Pancreas (tissue), 10 donors: Measurements from ENCODE around the gene PKM. TPM values are rescaled to one million over a fixed set of nuclear protein-coding genes. Genes with fewer than 3 reads are reported as not detected.
A peak's percentile ranks its signal among the peaks of the same experiment; 100 is the strongest.

Experiments
- ATAC-seq, 4 donors: fragments of 200-7000 bp; cut with Tn5 transposase; one replicate each; pipeline versions ENCODE4 v1.8.0 to v1.9.1; 2020; ENCODE audit warnings: mild to moderate bottlenecking in 4 of 4, moderate library complexity in 4 of 4
- DNase-seq, 6 donors: peaks; one replicate each; pipeline ENCODE4 v3.0.0-alpha.2; 2020
- FAIRE-seq: peaks from 2 replicates; lab custom pipeline; 2012; peaks lifted over from hg19 to GRCh38; lab: Jason Lieb, UNC
- H3K27ac ChIP-seq, 4 donors: fragments of 200-600 bp; sonication (generic); 1 replicate in 3 of 4; 2 replicates in 1 of 4; pipeline versions ENCODE4 v1.5.0 to v1.8.0; 2020
- H3K27me3 ChIP-seq, 4 donors: fragments of 200-600 bp; one replicate each; pipeline ENCODE4 v1.8.0; 2021
- H3K36me3 ChIP-seq, 3 donors: fragments of 200-600 bp; sonication (generic) in 1 of 3; one replicate each; pipeline versions ENCODE4 v1.5.0 to v1.8.0; 2020 to 2021
- H3K4me1 ChIP-seq, 3 donors: fragments of 200-600 bp; one replicate each; pipeline ENCODE4 v1.8.0; 2021
- H3K4me3 ChIP-seq, 4 donors: fragments of 200-600 bp; sonication (generic) in 2 of 4; one replicate each; pipeline versions ENCODE4 v1.5.0 to v1.8.0; 2020 to 2021
- H3K9me3 ChIP-seq, 4 donors: fragments of 200-600 bp; one replicate each; pipeline ENCODE4 v1.8.0; 2021
- CTCF ChIP-seq, 4 donors: fragments of 200-600 bp; sonication (generic) in 3 of 4; IDR thresholded peaks; one replicate each; pipeline versions ENCODE4 v1.5.0 to v1.8.0; 2021; ENCODE audit warnings: antibody characterized with exemption in 4 of 4
- WGBS, 2 donors: extraction: QIAGEN DNeasy Blood & Tissue Kit; methylation state at CpG; one replicate each; pipeline ENCODE4 v1.1.7; 2013; 5-methylcytosine and 5-hydroxymethylcytosine counted together
- intact Hi-C, 3 donors: fragments of 100-400 bp; cut with DNase I; formaldehyde crosslinking; loops; one replicate each; pipeline versions ENCODE4 v1.11.1 to v1.14.2; 2022
- polyA plus RNA-seq, 2 donors: library from polyadenylated mRNA; stranded (reverse); fragments of 200-250 nt; gene quantifications; one replicate each; pipeline ENCODE4 v1.2.3, GENCODE V29; 2013
- total RNA-seq, 6 donors: library from RNA; stranded (reverse); fragmentation: NEBNext Ultra II Directional in 4 of 6; extraction: Animal tissue kit (Norgen Biotek cat#: 25700) in 4 of 6; gene quantifications; one replicate each; pipeline versions ENCODE4 v1.2.1 to v1.2.4, GENCODE V29; 2021 to 2023
- donor health status: healthy with polysubstance abuse.
- donor health status: DM: no; HTN: no; CAD: no; lungs with moderate emphysema.
- donor health status: DM: no; HTN: no; CAD: no.
- donor health status: control.
- donor health status: control.
- donor health status: Bipolar disorder and iron deficiency.
- donor health status: DM: yes; HTN: yes; CAD: no.
- donor health status: DM: no; HTN: no; CAD: no.
- donor health status: DM: no; HTN: no; CAD: no.
- donor health status: DM: yes; HTN: yes; CAD: no.

The PKM gene
- total and polyA plus RNA-seq, 8 donors: 61.8 to 219 (median 110) TPM

- Histone ChIP-seq H3K4me1 (no peaks in the 10 kb centered on the region), H3K27me3 (peaks cover 0 to 3% (median 0%) of the 10 kb centered on the region in 4 donors), H3K9me3 (no peaks in the 10 kb centered on the region), H3K36me3 (no peaks in the 10 kb centered on the region), H3K27ac (no peak overlapping the region), H3K4me3 (no peak overlapping the region)
- no peak for FAIRE-seq
- ATAC-seq: no peak
- no peak for TF ChIP-seq CTCF (IDR thresholded peaks at IDR 0.05)
- 72 to 73% methylated on average over 8 of the region's 8 CpGs for WGBS, 2 donors
- DNase-seq: no peak
- intact Hi-C loops: no loop called here
These were observed 37.1 kb downstream of the PKM start for GRCh38 chr15:72193836-72194396.

- Histone ChIP-seq H3K27ac (no peak overlapping the region), H3K27me3 (peaks cover 0 to 11% (median 0%) of the 10 kb centered on the region in 4 donors), H3K4me3 (no peak overlapping the region), H3K9me3 (no peaks in the 10 kb centered on the region), H3K36me3 (no peaks in the 10 kb centered on the region), H3K4me1 (no peaks in the 10 kb centered on the region)
- no peak for ATAC-seq
- TF ChIP-seq CTCF (IDR thresholded peaks at IDR 0.05): no peak
- DNase-seq: no peak
- intact Hi-C loops: no loop called here
- no peak for FAIRE-seq
- 21 to 27% methylated on average over 3 of the region's 3 CpGs for WGBS, 2 donors
These were observed 38.6 kb downstream of the PKM start for GRCh38 chr15:72192416-72192815.

GRCh38 chr15:72189250-72189902 lies 41.6 kb downstream of the PKM start:
- DNase-seq (no peak), ATAC-seq (no peak), FAIRE-seq (no peak)
- intact Hi-C loops: no loop called here
- 65 to 68% methylated on average over 2 of the region's 2 CpGs for WGBS, 2 donors
- Histone ChIP-seq H3K27me3 (peaks cover 0 to 8% (median 0%) of the 10 kb centered on the region in 4 donors), H3K4me3 (no peak overlapping the region), H3K36me3 (no peaks in the 10 kb centered on the region), H3K27ac (no peak overlapping the region), H3K4me1 (no peaks in the 10 kb centered on the region), H3K9me3 (no peaks in the 10 kb centered on the region)
- no peak for TF ChIP-seq CTCF (IDR thresholded peaks at IDR 0.05)

GRCh38 chr15:72184165-72184811 lies 46.7 kb downstream of the PKM start:
- TF ChIP-seq CTCF (IDR thresholded peaks at IDR 0.05): no peak
- Histone ChIP-seq H3K27ac (no peak overlapping the region), H3K4me1 (peaks cover 0 to 6% (median 0%) of the 10 kb centered on the region in 3 donors), H3K4me3 (peak overlapping the region in 1 of 4 donors; percentile 22), H3K9me3 (no peaks in the 10 kb centered on the region), H3K36me3 (no peaks in the 10 kb centered on the region), H3K27me3 (peaks cover 0 to 8% (median 0%) of the 10 kb centered on the region in 4 donors)
- peak in 1 of 6 donors; percentile 42 for DNase-seq
- ATAC-seq: peak; percentile 66 to 86 (median 84)
- no peak for FAIRE-seq
- intact Hi-C loops: no loop called here
- 6% methylated on average over 34 of the region's 34 CpGs for WGBS, 2 donors
